Calu3 (cell line): Measurements from ENCODE around the gene ZNF629. TPM values are rescaled to one million over a fixed set of nuclear protein-coding genes. Genes with fewer than 3 reads are reported as not detected.

Experiments used
- BruUV-seq: library from RNA; stranded (reverse); fragments of 400-500 nt; replicated peaks from 2 replicates; lab custom pipeline; 2021; lab: Mats Ljungman, UMichigan
- CTCF ChIA-PET: fragments of 300-600 bp; sonication (Branson Sonifier 250); formaldehyde crosslinking; loops from one replicate; lab custom pipeline; 2022; ENCODE audit warnings: antibody characterized with exemption; lab: Charles Lee
- DNase-seq: peaks from one replicate; pipeline ENCODE4 v3.0.0; 2022
- H3K27ac Mint-ChIP-seq: one replicate; pipeline ENCODE4 v1.8.0; 2022; ENCODE audit warnings: mixed read lengths; ENCODE audit not compliant: unreplicated experiment
- H3K27me3 Mint-ChIP-seq: one replicate; pipeline ENCODE4 v1.8.0; 2022; ENCODE audit warnings: mixed read lengths; ENCODE audit not compliant: unreplicated experiment
- H3K36me3 Mint-ChIP-seq: one replicate; pipeline ENCODE4 v1.8.0; 2022; ENCODE audit warnings: mild to moderate bottlenecking, moderate library complexity, mixed read lengths; ENCODE audit not compliant: insufficient read depth, unreplicated experiment
- H3K4me1 Mint-ChIP-seq: one replicate; pipeline ENCODE4 v1.8.0; 2022; ENCODE audit warnings: mild to moderate bottlenecking, low read depth, mixed read lengths; ENCODE audit not compliant: unreplicated experiment
- H3K4me3 Mint-ChIP-seq: one replicate; pipeline ENCODE4 v1.8.0; 2022; ENCODE audit warnings: mild to moderate bottlenecking, low read depth, moderate library complexity, mixed read lengths; ENCODE audit not compliant: unreplicated experiment
- H3K9me3 Mint-ChIP-seq: one replicate; pipeline ENCODE4 v1.8.0; 2022; ENCODE audit warnings: low read depth, mixed read lengths; ENCODE audit not compliant: unreplicated experiment
- intact Hi-C: fragments of 100-400 bp; cut with micrococcal nuclease; formaldehyde crosslinking; loops from one replicate; pipeline ENCODE4 v1.10.0; 2022; ENCODE audit not compliant: unreplicated experiment
- total RNA-seq: library from RNA; stranded (reverse); gene quantifications from 2 replicates; pipeline ENCODE4 v1.2.3, GENCODE V29; 2022
- TF ChIP-seq, protein P1 (sequence below): fragments of 200-600 bp; IDR thresholded peaks from one replicate; pipeline ENCODE4 v1.8.0; 2022; ENCODE audit warnings: antibody characterized with exemption; ENCODE audit not compliant: unreplicated experiment

The ZNF629 gene
- total RNA-seq, 1 experiment from 2014 or later: 29.9 TPM

DNA sequence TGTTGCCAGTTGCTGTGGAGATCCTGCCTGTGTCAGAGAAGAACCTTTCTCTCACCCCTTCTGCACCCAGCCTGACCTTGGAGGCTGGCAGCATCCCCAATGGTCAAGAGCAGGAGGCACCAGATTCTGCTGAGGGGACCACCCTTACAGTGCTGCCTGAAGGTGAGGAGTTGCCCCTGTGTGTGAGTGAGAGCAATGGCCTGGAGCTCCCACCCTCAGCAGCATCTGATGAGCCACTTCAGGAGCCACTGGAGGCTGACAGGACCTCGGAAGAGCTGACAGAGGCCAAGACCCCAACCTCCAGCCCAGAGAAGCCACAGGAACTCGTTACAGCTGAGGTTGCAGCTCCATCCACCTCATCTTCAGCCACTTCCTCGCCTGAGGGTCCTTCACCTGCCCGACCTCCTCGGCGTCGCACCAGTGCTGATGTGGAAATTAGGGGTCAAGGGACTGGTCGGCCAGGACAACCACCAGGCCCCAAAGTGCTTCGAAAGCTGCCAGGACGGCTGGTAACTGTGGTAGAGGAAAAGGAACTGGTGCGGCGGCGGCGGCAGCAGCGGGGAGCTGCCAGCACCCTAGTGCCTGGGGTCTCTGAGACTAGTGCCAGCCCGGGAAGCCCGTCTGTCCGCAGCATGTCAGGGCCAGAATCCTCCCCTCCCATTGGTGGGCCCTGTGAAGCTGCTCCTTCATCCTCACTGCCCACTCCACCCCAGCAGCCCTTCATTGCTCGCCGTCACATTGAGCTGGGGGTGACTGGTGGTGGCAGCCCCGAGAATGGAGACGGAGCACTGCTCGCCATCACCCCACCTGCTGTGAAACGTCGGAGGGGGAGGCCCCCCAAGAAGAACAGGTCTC lies 49.0 kb downstream of the ZNF629 start:
- no peak for DNase-seq
- Mint-ChIP-seq H3K27ac (peak overlapping the region; percentile 39), H3K4me1 (peaks cover 28% of the 10 kb centered on the region), H3K4me3 (no peak overlapping the region), H3K36me3 (peaks cover 97% of the 10 kb centered on the region), H3K9me3 (no peaks in the 10 kb centered on the region), H3K27me3 (no peaks in the 10 kb centered on the region)
- CTCF ChIA-PET: no interaction called here
- BruUV-seq: no TSS peak
- TF ChIP-seq, protein P1, sequence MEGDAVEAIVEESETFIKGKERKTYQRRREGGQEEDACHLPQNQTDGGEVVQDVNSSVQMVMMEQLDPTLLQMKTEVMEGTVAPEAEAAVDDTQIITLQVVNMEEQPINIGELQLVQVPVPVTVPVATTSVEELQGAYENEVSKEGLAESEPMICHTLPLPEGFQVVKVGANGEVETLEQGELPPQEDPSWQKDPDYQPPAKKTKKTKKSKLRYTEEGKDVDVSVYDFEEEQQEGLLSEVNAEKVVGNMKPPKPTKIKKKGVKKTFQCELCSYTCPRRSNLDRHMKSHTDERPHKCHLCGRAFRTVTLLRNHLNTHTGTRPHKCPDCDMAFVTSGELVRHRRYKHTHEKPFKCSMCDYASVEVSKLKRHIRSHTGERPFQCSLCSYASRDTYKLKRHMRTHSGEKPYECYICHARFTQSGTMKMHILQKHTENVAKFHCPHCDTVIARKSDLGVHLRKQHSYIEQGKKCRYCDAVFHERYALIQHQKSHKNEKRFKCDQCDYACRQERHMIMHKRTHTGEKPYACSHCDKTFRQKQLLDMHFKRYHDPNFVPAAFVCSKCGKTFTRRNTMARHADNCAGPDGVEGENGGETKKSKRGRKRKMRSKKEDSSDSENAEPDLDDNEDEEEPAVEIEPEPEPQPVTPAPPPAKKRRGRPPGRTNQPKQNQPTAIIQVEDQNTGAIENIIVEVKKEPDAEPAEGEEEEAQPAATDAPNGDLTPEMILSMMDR: no peak
- intact Hi-C loops: no loop called here

DNA sequence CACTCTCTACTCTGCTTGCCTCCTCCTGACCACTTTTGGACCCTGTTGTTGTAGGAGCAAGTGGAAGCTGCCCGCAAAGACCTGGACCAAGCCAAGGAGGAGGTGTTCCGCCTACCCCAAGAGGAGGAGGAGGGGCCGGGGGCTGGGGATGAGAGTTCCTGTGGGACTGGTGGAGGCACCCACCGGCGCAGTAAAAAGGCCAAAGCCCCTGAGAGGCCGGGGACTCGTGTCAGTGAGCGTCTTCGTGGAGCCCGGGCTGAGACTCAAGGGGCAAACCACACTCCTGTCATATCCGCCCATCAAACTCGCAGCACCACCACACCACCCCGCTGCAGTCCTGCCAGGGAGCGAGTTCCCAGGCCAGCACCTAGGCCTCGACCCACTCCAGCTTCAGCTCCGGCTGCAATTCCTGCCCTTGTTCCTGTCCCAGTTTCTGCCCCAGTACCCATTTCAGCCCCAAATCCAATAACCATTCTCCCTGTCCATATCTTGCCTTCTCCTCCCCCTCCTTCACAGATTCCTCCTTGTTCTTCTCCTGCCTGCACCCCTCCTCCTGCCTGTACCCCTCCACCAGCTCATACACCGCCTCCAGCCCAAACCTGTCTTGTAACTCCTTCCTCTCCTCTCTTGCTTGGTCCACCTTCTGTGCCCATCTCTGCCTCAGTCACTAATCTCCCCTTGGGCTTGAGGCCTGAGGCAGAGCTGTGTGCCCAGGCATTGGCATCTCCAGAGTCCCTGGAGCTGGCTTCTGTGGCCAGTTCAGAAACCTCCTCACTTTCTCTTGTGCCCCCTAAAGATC lies 49.8 kb downstream of the ZNF629 start:
- CTCF ChIA-PET: no interaction called here
- TF ChIP-seq, protein P1: no peak

DNA sequence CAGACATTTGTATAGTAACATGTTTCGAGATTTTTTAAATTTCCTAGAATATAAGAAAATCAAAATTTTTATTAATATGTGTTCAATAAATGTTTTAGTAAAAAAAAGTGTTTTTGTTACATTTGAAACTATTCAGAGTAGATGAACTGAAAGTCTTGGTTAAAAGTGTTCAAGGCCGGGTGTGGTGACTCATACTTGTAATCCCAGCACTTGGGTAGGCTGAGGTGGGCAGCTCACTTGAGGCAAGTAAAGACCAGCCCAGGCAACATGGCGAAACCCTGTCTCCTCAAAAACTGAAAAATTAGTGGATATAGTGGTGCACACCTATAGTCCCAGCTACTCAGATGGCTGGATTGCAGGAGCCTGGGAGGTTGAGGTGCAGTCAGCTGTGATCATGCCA lies 55.6 kb downstream of the ZNF629 start:
- CTCF ChIA-PET: no interaction called here
- Mint-ChIP-seq H3K9me3 (no peaks in the 10 kb centered on the region), H3K36me3 (peaks cover 88% of the 10 kb centered on the region), H3K4me3 (no peak overlapping the region), H3K27me3 (no peaks in the 10 kb centered on the region), H3K27ac (no peak overlapping the region), H3K4me1 (no peaks in the 10 kb centered on the region)
- intact Hi-C loops: no loop called here
- BruUV-seq: no TSS peak
- TF ChIP-seq, protein P1: no peak
- no peak for DNase-seq

More for the DNA sequence above, 49.8 kb downstream of the ZNF629 start:
- no peaks in the 10 kb centered on the region for H3K9me3 Mint-ChIP-seq
- peak overlapping the region; percentile 39 for H3K27ac Mint-ChIP-seq
- BruUV-seq: no TSS peak
- DNase-seq: no peak
- peaks cover 24% of the 10 kb centered on the region for H3K4me1 Mint-ChIP-seq
- peaks cover 97% of the 10 kb centered on the region for H3K36me3 Mint-ChIP-seq
- no peaks in the 10 kb centered on the region for H3K27me3 Mint-ChIP-seq
- intact Hi-C loops: no loop called here
- H3K4me3 Mint-ChIP-seq: no peak overlapping the region

DNA sequence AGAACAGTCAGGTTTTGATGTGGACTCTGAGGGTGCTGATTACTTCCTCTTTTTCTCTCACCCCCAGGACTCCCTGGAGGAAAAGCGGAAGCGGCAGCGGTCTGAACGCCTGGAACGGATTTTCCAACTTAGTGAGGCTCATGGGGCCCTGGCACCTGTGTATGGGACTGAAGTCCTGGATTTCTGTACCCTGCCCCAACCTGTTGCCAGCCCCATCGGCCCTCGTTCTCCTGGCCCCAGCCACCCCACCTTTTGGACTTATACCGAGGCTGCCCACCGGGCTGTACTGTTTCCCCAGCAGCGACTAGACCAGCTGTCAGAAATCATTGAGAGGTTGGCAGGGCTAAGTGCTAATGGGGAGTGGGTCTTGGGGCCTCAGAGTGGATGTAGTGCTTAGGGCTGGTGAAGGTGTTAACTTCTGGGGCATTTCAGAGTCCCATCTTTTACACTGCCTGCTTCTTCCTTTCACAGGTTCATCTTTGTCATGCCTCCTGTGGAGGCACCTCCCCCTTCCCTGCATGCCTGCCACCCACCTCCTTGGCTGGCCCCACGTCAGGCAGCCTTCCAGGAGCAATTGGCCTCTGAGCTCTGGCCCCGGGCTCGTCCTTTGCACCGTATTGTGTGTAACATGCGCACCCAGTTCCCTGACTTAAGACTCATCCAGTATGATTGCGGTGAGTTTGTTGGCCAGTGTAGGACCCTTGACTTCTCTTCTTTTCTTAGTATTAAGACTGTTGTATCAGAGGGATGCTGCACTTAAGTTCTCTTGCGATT lies 57.9 kb downstream of the ZNF629 start:
- H3K27ac Mint-ChIP-seq: no peak overlapping the region
- H3K4me3 Mint-ChIP-seq: no peak overlapping the region
- no peak for DNase-seq
- no peaks in the 10 kb centered on the region for H3K4me1 Mint-ChIP-seq
- peaks cover 73% of the 10 kb centered on the region for H3K36me3 Mint-ChIP-seq
- no peaks in the 10 kb centered on the region for H3K27me3 Mint-ChIP-seq
- TF ChIP-seq, protein P1: no peak
- no peaks in the 10 kb centered on the region for H3K9me3 Mint-ChIP-seq
- CTCF ChIA-PET: no interaction called here
- no TSS peak for BruUV-seq
- intact Hi-C loops: no loop called here
